ENCODE measurements around the gene DACT1. TPM values are rescaled to one million over a fixed set of nuclear protein-coding genes. Genes with fewer than 3 reads are reported as not detected.

Gene DACT1
- total RNA-seq, 3 donors from 2014 or later, result 5.0 to 9.8 (median 5.1) TPM

GRCh38 chr14:58598804-58599525 is 38.8 kb upstream of the DACT1 start:
- Histone ChIP-seq H3K27me3 (no peaks in the 10 kb centered on the region), H3K4me3 (no peak overlapping the region), H3K36me3 (no peaks in the 10 kb centered on the region), H3K9me3 (no peaks in the 10 kb centered on the region), H3K4me1 (no peaks in the 10 kb centered on the region), H3K27ac (no peak overlapping the region)
- TF ChIP-seq POLR2A (IDR thresholded peaks at IDR 0.05) (no peak), POLR2AphosphoS5 (IDR thresholded peaks at IDR 0.05) (no peak)
- TF ChIP-seq, protein P1, sequence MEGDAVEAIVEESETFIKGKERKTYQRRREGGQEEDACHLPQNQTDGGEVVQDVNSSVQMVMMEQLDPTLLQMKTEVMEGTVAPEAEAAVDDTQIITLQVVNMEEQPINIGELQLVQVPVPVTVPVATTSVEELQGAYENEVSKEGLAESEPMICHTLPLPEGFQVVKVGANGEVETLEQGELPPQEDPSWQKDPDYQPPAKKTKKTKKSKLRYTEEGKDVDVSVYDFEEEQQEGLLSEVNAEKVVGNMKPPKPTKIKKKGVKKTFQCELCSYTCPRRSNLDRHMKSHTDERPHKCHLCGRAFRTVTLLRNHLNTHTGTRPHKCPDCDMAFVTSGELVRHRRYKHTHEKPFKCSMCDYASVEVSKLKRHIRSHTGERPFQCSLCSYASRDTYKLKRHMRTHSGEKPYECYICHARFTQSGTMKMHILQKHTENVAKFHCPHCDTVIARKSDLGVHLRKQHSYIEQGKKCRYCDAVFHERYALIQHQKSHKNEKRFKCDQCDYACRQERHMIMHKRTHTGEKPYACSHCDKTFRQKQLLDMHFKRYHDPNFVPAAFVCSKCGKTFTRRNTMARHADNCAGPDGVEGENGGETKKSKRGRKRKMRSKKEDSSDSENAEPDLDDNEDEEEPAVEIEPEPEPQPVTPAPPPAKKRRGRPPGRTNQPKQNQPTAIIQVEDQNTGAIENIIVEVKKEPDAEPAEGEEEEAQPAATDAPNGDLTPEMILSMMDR (IDR thresholded peaks at IDR 0.05), result no peak
- DNase-seq (ENCODE audit: low spot score in 2 of 2), result no peak
- intact Hi-C loops (cut with DNase I; ENCODE audit: low total_unique reads), result no loop called here

GRCh38 chr14:58599707-58600106 is 38.1 kb upstream of the DACT1 start:
- H3K4me1 ChIP-seq, result no peaks in the 10 kb centered on the region
- no peak overlapping the region for H3K27ac ChIP-seq
- intact Hi-C loops (cut with DNase I; ENCODE audit: low total_unique reads), result no loop called here
- H3K4me3 ChIP-seq, result no peak overlapping the region
- TF ChIP-seq, protein P1 (IDR thresholded peaks at IDR 0.05), result no peak
- TF ChIP-seq POLR2AphosphoS5 (IDR thresholded peaks at IDR 0.05) (no peak), POLR2A (IDR thresholded peaks at IDR 0.05) (no peak)
- no peak for DNase-seq (ENCODE audit: low spot score in 2 of 2)
- no peaks in the 10 kb centered on the region for H3K27me3 ChIP-seq
- no peaks in the 10 kb centered on the region for H3K9me3 ChIP-seq
- no peaks in the 10 kb centered on the region for H3K36me3 ChIP-seq

- Histone ChIP-seq H3K4me1 (no peaks in the 10 kb centered on the region), H3K27me3 (no peaks in the 10 kb centered on the region), H3K36me3 (no peaks in the 10 kb centered on the region), H3K27ac (no peak overlapping the region), H3K9me3 (no peaks in the 10 kb centered on the region), H3K4me3 (no peak overlapping the region)
- intact Hi-C loops (cut with DNase I; ENCODE audit: low total_unique reads), result no loop called here
- TF ChIP-seq POLR2AphosphoS5 (IDR thresholded peaks at IDR 0.05) (no peak), POLR2A (IDR thresholded peaks at IDR 0.05) (no peak)
- TF ChIP-seq, protein P1 (IDR thresholded peaks at IDR 0.05), result no peak
- no peak for DNase-seq (ENCODE audit: low spot score in 2 of 2)
These were observed 32.3 kb upstream of the DACT1 start for GRCh38 chr14:58605465-58605864.

- H3K36me3 ChIP-seq, result no peaks in the 10 kb centered on the region
- H3K9me3 ChIP-seq, result no peaks in the 10 kb centered on the region
- TF ChIP-seq POLR2AphosphoS5 (IDR thresholded peaks at IDR 0.05) (no peak), POLR2A (IDR thresholded peaks at IDR 0.05) (no peak)
- TF ChIP-seq, protein P1 (IDR thresholded peaks at IDR 0.05), result no peak
- no peak for DNase-seq (ENCODE audit: low spot score in 2 of 2)
- no peak overlapping the region for H3K27ac ChIP-seq
- H3K27me3 ChIP-seq, result no peaks in the 10 kb centered on the region
- intact Hi-C loops (cut with DNase I; ENCODE audit: low total_unique reads), result no loop called here
- H3K4me1 ChIP-seq, result no peaks in the 10 kb centered on the region
- H3K4me3 ChIP-seq, result no peak overlapping the region
These were observed 30.4 kb upstream of the DACT1 start for GRCh38 chr14:58607131-58607951.

GRCh38 chr14:58607952-58608317 is 29.8 kb upstream of the DACT1 start:
- intact Hi-C loops (cut with DNase I; ENCODE audit: low total_unique reads), result loop anchor here (1.0 kb wide), 1 partner anchor 10 kb away; no protein-coding TSS in a partner anchor
- Histone ChIP-seq H3K27ac (no peak overlapping the region), H3K36me3 (no peaks in the 10 kb centered on the region), H3K27me3 (no peaks in the 10 kb centered on the region), H3K9me3 (no peaks in the 10 kb centered on the region), H3K4me1 (no peaks in the 10 kb centered on the region), H3K4me3 (no peak overlapping the region)
- no peak for DNase-seq (ENCODE audit: low spot score in 2 of 2)
- TF ChIP-seq, protein P1 (IDR thresholded peaks at IDR 0.05), result no peak
- no peak for TF ChIP-seq POLR2AphosphoS5 (IDR thresholded peaks at IDR 0.05)
- no peak for TF ChIP-seq POLR2A (IDR thresholded peaks at IDR 0.05)

Measured in breast epithelium (tissue), 4 donors.